ENCODE data around the gene CPPED1.

GRCh38 chr16:12680531-12680930, 123.2 kb downstream of the CPPED1 start:
- TF ChIP-seq CTCF (IDR thresholded peaks at IDR 0.05; ENCODE audit: low read depth, low read length) (no peak), POLR2A (IDR thresholded peaks at IDR 0.05; ENCODE audit: extremely low read depth, insufficient read length) (no peak), MAX (IDR thresholded peaks at IDR 0.05; ENCODE audit: low read depth, low read length) (no peak), MYC (IDR thresholded peaks at IDR 0.05; ENCODE audit: low read depth, low read length) (no peak)
